Stimulated activated naive CD8-positive, alpha-beta T cell treated with anti-CD3 and anti-CD28 coated beads, Interleukin-15, amount 100 ng/mL, for 72 hours (primary cell): ENCODE data around the gene RAD51B.
A peak's percentile ranks its signal among the peaks of the same experiment; 100 is the strongest.

Source experiments
- ATAC-seq: fragments of 150-1000 bp; cut with Tn5 transposase; 2 replicates; pipeline ENCODE4 v1.10.0; 2021; ENCODE audit warnings: mild to moderate bottlenecking, moderate library complexity
- DNase-seq, 2 donors: peaks; one replicate each; pipeline ENCODE4 v3.0.0; 2021 to 2022
- H3K27ac Mint-ChIP-seq, 2 donors: one replicate each; pipeline ENCODE4 v1.8.0; 2022; ENCODE audit warnings: mild to moderate bottlenecking in 2 of 2, mixed read lengths in 2 of 2, moderate library complexity in 2 of 2
- H3K27me3 Mint-ChIP-seq: one replicate; pipeline ENCODE4 v1.8.0; 2022; ENCODE audit warnings: mixed read lengths
- H3K4me1 Mint-ChIP-seq: one replicate; pipeline ENCODE4 v1.8.0; 2022; ENCODE audit warnings: mild to moderate bottlenecking, mixed read lengths
- H3K4me3 Mint-ChIP-seq, 2 donors: one replicate each; pipeline ENCODE4 v1.8.0; 2022; ENCODE audit warnings: mild to moderate bottlenecking in 2 of 2, mixed read lengths in 2 of 2, moderate library complexity in 1 of 2
- H3K9me3 Mint-ChIP-seq, 2 donors: one replicate each; pipeline ENCODE4 v1.8.0; 2022; ENCODE audit warnings: mixed read lengths in 2 of 2

Gene RAD51B

GRCh38 chr14:68230950-68231717, 411.6 kb downstream of the RAD51B start:
- no peaks in the 10 kb centered on the region for H3K27me3 Mint-ChIP-seq
- no peaks in the 10 kb centered on the region for H3K9me3 Mint-ChIP-seq
- H3K27ac Mint-ChIP-seq: no peak overlapping the region
- H3K4me1 Mint-ChIP-seq: no peaks in the 10 kb centered on the region
- no peak overlapping the region for H3K4me3 Mint-ChIP-seq
- ATAC-seq (no peak), DNase-seq (no peak)

GRCh38 chr14:68231898-68232297, 412.3 kb downstream of the RAD51B start:
- H3K9me3 Mint-ChIP-seq: no peaks in the 10 kb centered on the region
- H3K27me3 Mint-ChIP-seq: no peaks in the 10 kb centered on the region
- no peak overlapping the region for H3K4me3 Mint-ChIP-seq
- DNase-seq: no peak
- no peak overlapping the region for H3K27ac Mint-ChIP-seq
- H3K4me1 Mint-ChIP-seq: no peaks in the 10 kb centered on the region
- ATAC-seq: no peak

- no peak overlapping the region for H3K27ac Mint-ChIP-seq
- no peak overlapping the region for H3K4me3 Mint-ChIP-seq
- no peaks in the 10 kb centered on the region for H3K9me3 Mint-ChIP-seq
- no peaks in the 10 kb centered on the region for H3K27me3 Mint-ChIP-seq
- ATAC-seq: peak; percentile 99
- no peaks in the 10 kb centered on the region for H3K4me1 Mint-ChIP-seq
- DNase-seq: peak; percentile 55 to 70
These were observed 412.9 kb downstream of the RAD51B start for GRCh38 chr14:68232300-68233055.

- Mint-ChIP-seq H3K9me3 (no peaks in the 10 kb centered on the region), H3K27me3 (no peaks in the 10 kb centered on the region), H3K4me1 (no peaks in the 10 kb centered on the region), H3K4me3 (no peak overlapping the region), H3K27ac (no peak overlapping the region)
- no peak for ATAC-seq
- DNase-seq: no peak
These were observed 413.7 kb downstream of the RAD51B start for GRCh38 chr14:68233101-68233784.

GRCh38 chr14:68234101-68234905, 414.7 kb downstream of the RAD51B start:
- DNase-seq (no peak), ATAC-seq (no peak)
- Mint-ChIP-seq H3K9me3 (no peaks in the 10 kb centered on the region), H3K4me3 (no peak overlapping the region), H3K4me1 (no peaks in the 10 kb centered on the region), H3K27me3 (no peaks in the 10 kb centered on the region), H3K27ac (no peak overlapping the region)

GRCh38 chr14:68235011-68235410, 415.4 kb downstream of the RAD51B start:
- Mint-ChIP-seq H3K27ac (no peak overlapping the region), H3K4me1 (no peaks in the 10 kb centered on the region), H3K27me3 (no peaks in the 10 kb centered on the region), H3K4me3 (no peak overlapping the region), H3K9me3 (no peaks in the 10 kb centered on the region)
- ATAC-seq (no peak), DNase-seq (no peak)

- DNase-seq (no peak), ATAC-seq (no peak)
- no peak overlapping the region for H3K4me3 Mint-ChIP-seq
- H3K9me3 Mint-ChIP-seq: no peaks in the 10 kb centered on the region
- no peaks in the 10 kb centered on the region for H3K4me1 Mint-ChIP-seq
- H3K27me3 Mint-ChIP-seq: no peaks in the 10 kb centered on the region
- H3K27ac Mint-ChIP-seq: no peak overlapping the region
These were observed 417.2 kb downstream of the RAD51B start for GRCh38 chr14:68236582-68237458.

GRCh38 chr14:68238551-68238950, 419.0 kb downstream of the RAD51B start:
- no peak for ATAC-seq
- H3K27ac Mint-ChIP-seq: peak overlapping the region in 1 of 2 donors; percentile 16
- H3K9me3 Mint-ChIP-seq: no peaks in the 10 kb centered on the region
- DNase-seq: no peak
- peaks cover 2% of the 10 kb centered on the region for H3K4me1 Mint-ChIP-seq
- no peak overlapping the region for H3K4me3 Mint-ChIP-seq
- H3K27me3 Mint-ChIP-seq: no peaks in the 10 kb centered on the region

- H3K27me3 Mint-ChIP-seq: no peaks in the 10 kb centered on the region
- peaks cover 7% of the 10 kb centered on the region for H3K4me1 Mint-ChIP-seq
- H3K27ac Mint-ChIP-seq: no peak overlapping the region
- H3K4me3 Mint-ChIP-seq: no peak overlapping the region
- ATAC-seq: no peak
- no peaks in the 10 kb centered on the region for H3K9me3 Mint-ChIP-seq
- no peak for DNase-seq
These were observed 419.4 kb downstream of the RAD51B start for GRCh38 chr14:68238976-68239375.

- H3K4me1 Mint-ChIP-seq: peaks cover 7% of the 10 kb centered on the region
- no peaks in the 10 kb centered on the region for H3K27me3 Mint-ChIP-seq
- ATAC-seq: no peak
- H3K4me3 Mint-ChIP-seq: no peak overlapping the region
- H3K27ac Mint-ChIP-seq: peak overlapping the region in 1 of 2 donors; percentile 19
- no peaks in the 10 kb centered on the region for H3K9me3 Mint-ChIP-seq
- no peak for DNase-seq
These were observed 420.6 kb downstream of the RAD51B start for GRCh38 chr14:68239988-68240771.

GRCh38 chr14:68241862-68242487, 422.4 kb downstream of the RAD51B start:
- Mint-ChIP-seq H3K4me3 (no peak overlapping the region), H3K9me3 (no peaks in the 10 kb centered on the region), H3K27me3 (no peaks in the 10 kb centered on the region), H3K27ac (peak overlapping the region in 1 of 2 donors; percentile 11), H3K4me1 (peaks cover 7% of the 10 kb centered on the region)
- ATAC-seq (no peak), DNase-seq (no peak)

GRCh38 chr14:68243450-68244010, 424.0 kb downstream of the RAD51B start:
- no peak for DNase-seq
- Mint-ChIP-seq H3K27ac (no peak overlapping the region), H3K4me3 (no peak overlapping the region), H3K27me3 (no peaks in the 10 kb centered on the region), H3K9me3 (no peaks in the 10 kb centered on the region), H3K4me1 (peaks cover 22% of the 10 kb centered on the region)
- ATAC-seq: no peak

GRCh38 chr14:68244262-68244980, 424.8 kb downstream of the RAD51B start:
- no peaks in the 10 kb centered on the region for H3K27me3 Mint-ChIP-seq
- H3K9me3 Mint-ChIP-seq: no peaks in the 10 kb centered on the region
- ATAC-seq: no peak
- no peak overlapping the region for H3K27ac Mint-ChIP-seq
- H3K4me1 Mint-ChIP-seq: peaks cover 30% of the 10 kb centered on the region
- H3K4me3 Mint-ChIP-seq: no peak overlapping the region
- no peak for DNase-seq
